PFSK-1 (cell line): Measurements from ENCODE around the gene LDLRAD3.

Experiments
- FOXP2 ChIP-seq: optimal IDR thresholded peaks from 2 replicates; pipeline ENCODE3; 2011; ENCODE audit warnings: borderline replicate concordance, control low read depth, inconsistent platforms; ENCODE audit not compliant: insufficient read depth; ENCODE audit errors: extremely low read length, extremely low read depth
- POLR2AphosphoS5 ChIP-seq: IDR thresholded peaks from 2 replicates; pipeline ENCODE4 v1.6.1; 2012; ENCODE audit warnings: low read depth, mild to moderate bottlenecking, control low read depth, low read length, moderate library complexity
- SIN3A ChIP-seq: IDR thresholded peaks from 2 replicates; pipeline ENCODE4 v1.6.1; 2012; ENCODE audit warnings: mild to moderate bottlenecking, low read length, moderate library complexity, borderline replicate concordance; ENCODE audit not compliant: insufficient read depth
- TAF1 ChIP-seq: IDR thresholded peaks from 2 replicates; pipeline ENCODE4 v1.6.1; 2012; ENCODE audit warnings: low read length, control low read depth, borderline replicate concordance; ENCODE audit not compliant: insufficient read depth
- TF ChIP-seq, protein P1 (sequence below), 2 experiments: IDR thresholded peaks; 2 replicates each; pipeline versions ENCODE4 v1.6.1 to v1.8.0; 2011 to 2012; ENCODE audit warnings: low read depth in 2 of 2, low read length in 2 of 2, control low read depth in 1 of 2, inconsistent platforms in 1 of 2, mild to moderate bottlenecking in 1 of 2, moderate library complexity in 1 of 2; ENCODE audit not compliant: insufficient read depth in 1 of 2

The LDLRAD3 gene

DNA sequence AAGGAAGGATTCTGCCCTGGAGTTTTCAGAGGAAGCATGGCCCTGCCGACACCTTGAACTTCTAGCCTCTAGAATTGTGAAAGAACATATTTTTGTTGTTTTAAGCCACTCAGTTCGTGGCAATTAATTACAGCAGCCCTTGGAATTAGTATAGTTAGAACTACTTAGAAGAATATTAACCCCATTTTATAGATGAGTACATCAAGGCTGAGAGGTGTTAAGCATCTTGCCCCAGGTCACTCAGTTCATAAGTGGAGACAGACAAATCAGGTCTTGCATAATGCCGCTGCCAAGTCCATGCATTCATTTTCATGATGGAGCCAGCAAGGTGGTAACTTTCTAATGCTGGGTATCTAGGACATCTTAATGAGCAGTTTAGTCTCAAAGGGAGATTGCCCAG lies 26.6 kb downstream of the LDLRAD3 start:
- no peak for TF ChIP-seq FOXP2
- TF ChIP-seq TAF1: no peak
- no peak for TF ChIP-seq POLR2AphosphoS5
- TF ChIP-seq, protein P1, sequence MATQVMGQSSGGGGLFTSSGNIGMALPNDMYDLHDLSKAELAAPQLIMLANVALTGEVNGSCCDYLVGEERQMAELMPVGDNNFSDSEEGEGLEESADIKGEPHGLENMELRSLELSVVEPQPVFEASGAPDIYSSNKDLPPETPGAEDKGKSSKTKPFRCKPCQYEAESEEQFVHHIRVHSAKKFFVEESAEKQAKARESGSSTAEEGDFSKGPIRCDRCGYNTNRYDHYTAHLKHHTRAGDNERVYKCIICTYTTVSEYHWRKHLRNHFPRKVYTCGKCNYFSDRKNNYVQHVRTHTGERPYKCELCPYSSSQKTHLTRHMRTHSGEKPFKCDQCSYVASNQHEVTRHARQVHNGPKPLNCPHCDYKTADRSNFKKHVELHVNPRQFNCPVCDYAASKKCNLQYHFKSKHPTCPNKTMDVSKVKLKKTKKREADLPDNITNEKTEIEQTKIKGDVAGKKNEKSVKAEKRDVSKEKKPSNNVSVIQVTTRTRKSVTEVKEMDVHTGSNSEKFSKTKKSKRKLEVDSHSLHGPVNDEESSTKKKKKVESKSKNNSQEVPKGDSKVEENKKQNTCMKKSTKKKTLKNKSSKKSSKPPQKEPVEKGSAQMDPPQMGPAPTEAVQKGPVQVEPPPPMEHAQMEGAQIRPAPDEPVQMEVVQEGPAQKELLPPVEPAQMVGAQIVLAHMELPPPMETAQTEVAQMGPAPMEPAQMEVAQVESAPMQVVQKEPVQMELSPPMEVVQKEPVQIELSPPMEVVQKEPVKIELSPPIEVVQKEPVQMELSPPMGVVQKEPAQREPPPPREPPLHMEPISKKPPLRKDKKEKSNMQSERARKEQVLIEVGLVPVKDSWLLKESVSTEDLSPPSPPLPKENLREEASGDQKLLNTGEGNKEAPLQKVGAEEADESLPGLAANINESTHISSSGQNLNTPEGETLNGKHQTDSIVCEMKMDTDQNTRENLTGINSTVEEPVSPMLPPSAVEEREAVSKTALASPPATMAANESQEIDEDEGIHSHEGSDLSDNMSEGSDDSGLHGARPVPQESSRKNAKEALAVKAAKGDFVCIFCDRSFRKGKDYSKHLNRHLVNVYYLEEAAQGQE (IDR thresholded peaks at IDR 0.05; ENCODE audit: insufficient read depth in 1 of 2, low read depth in 2 of 2, low read length in 2 of 2): no peak
- no peak for TF ChIP-seq SIN3A

DNA sequence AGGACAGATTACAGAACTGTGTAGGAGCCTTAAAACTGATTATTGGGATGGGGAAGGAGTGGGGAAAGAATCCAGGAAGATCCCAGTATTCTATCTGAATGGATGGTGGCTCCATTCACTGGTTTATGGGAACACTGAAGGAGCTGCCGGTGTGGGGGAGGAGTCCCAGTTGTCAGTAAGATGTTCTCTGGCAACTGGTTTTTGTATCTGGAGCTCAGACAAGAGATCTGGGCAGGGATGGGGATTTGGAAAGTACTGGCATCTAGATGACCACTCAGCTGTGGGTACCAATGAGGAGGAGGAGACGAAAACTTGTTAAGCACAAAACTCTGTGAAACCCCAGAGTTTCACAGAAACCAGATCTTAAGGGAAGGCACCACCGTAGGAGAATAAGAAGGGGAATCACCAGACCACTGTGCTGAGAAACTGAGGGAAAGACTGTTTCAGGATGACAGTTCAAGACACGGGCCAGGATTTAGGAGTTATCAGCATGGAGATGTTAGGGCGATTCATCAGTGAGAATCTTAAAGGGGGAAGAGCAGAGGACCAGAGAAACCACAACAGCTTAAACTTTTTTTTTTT lies 28.1 kb downstream of the LDLRAD3 start:
- TF ChIP-seq TAF1: no peak
- TF ChIP-seq, protein P1 (IDR thresholded peaks at IDR 0.05; ENCODE audit: insufficient read depth in 1 of 2, low read depth in 2 of 2, low read length in 2 of 2): no peak
- TF ChIP-seq FOXP2: no peak
- no peak for TF ChIP-seq SIN3A
- no peak for TF ChIP-seq POLR2AphosphoS5

DNA sequence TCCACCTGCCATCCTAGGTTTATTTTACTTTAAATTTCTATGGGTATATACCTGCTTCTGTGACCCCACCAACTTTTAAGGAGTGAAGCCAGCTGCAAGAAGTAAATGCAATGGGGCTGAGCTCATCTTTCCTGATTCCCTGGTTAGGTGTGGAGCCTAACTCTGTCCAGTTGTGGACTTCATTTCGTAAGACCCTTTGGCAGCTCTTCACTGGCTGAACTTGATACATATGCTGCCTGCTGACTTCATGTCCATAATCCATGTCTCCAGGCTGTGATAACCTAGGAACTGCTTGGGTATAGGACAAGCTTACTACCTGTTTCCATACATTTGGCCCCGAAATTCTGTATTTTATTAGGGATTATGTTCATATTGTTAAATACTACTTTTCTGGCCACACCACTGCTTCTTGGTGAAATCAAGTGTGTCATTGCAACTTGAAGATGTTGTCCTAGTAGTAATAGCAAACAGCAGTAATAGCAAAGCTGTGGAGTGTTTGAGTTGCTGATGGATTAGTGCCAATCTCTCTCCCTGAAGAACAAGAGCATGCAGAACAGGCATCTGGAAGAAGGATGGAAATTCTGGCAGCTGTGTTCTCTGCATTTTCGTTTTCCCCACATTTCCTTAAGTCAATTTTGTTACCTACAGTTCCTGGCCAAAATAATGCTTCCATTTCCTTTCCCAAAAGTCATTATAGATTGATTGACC lies 31.2 kb downstream of the LDLRAD3 start:
- TF ChIP-seq POLR2AphosphoS5: no peak
- no peak for TF ChIP-seq SIN3A
- no peak for TF ChIP-seq TAF1
- TF ChIP-seq FOXP2: no peak
- TF ChIP-seq, protein P1 (IDR thresholded peaks at IDR 0.05; ENCODE audit: insufficient read depth in 1 of 2, low read depth in 2 of 2, low read length in 2 of 2): no peak

DNA sequence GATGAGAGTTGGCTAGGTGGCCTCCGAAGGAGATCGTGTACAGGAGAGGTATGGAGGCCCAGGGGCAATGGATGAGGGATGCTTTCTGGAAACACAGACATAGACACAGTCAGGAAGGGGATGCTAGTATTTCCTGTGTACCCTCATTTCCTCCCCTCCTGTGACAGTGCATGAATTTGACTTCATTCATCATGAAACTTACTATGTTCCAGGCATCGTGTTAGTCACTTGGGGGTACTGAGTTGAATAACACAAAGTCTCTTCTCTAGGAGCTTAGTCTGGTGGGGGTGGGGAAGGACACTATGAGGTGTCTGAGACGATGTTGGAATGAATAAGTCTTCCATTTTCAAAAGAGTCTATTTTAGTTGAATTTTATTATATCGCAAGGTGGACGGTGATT lies 32.6 kb downstream of the LDLRAD3 start:
- TF ChIP-seq FOXP2: no peak

DNA sequence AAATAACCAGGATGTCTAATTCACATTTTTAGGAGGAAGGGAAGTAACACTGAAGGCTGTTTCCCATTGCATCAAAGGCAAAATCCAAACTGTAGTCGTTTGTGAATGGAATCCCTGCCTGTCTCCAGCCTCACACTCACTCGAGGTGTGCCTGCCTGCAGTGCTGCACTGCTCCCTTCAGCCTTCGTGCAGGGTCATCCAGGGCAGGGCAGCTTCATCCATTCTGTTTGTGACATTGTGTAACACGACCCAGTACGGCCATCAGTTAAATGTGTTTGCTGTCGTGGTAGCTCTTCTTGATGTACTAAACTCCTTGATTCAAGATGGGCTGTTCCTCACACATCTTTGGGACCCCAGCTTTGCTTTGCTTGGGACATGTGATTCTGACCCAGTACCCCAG lies 34.3 kb downstream of the LDLRAD3 start:
- TF ChIP-seq POLR2AphosphoS5 (no peak), TAF1 (no peak), FOXP2 (no peak), SIN3A (no peak)
- TF ChIP-seq, protein P1 (IDR thresholded peaks at IDR 0.05; ENCODE audit: insufficient read depth in 1 of 2, low read depth in 2 of 2, low read length in 2 of 2): no peak
